DND-41 (cell line): ENCODE results near the gene PPP1R12A.

Experiments used
- EZH2 ChIP-seq: IDR thresholded peaks from 3 replicates; pipeline ENCODE4 v1.6.1; 2012; ENCODE audit warnings: borderline replicate concordance, low read depth, mild to moderate bottlenecking, moderate library complexity, low read length, inconsistent platforms; ENCODE audit not compliant: severe bottlenecking
- TF ChIP-seq, protein P1 (sequence below): IDR thresholded peaks from 2 replicates; pipeline ENCODE4 v1.5.1; 2012; ENCODE audit warnings: borderline replicate concordance, low read length, moderate library complexity, mild to moderate bottlenecking; ENCODE audit not compliant: poor library complexity, severe bottlenecking; ENCODE audit errors: extremely low read depth

DNA sequence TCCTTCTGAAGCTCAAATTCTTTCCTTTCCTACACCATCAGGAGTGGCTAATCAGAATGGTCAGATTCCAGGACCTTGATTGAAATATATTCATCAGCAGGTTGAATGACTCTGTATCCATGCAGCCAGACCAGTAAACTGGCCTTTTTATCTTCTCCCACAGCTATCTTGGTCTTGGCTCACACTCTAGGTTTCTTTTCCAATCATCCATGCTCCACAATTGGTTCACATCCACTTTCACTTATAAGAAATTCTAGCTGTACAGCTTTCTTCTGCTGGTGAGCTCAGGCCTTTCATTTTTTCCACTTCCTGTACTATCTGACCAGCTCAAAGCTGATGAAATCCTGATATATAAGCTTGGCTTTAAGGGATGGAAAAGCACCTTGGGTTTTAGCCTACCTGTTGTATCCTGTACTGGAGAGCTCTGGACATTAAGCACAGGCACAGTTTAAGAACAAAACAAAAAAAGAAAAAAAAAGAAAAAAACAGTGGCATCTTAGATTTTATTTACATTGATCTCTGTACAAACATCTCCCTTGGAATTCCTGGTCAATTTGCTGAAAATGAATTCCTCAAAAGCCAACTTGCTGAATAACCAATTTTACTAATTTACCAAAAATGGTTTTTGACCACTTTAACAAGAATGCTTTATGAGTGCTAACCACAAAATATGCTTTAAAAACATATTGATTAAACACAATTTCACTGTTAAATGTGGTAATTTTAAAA is 152.6 kb downstream of the PPP1R12A start:
- TF ChIP-seq, protein P1, sequence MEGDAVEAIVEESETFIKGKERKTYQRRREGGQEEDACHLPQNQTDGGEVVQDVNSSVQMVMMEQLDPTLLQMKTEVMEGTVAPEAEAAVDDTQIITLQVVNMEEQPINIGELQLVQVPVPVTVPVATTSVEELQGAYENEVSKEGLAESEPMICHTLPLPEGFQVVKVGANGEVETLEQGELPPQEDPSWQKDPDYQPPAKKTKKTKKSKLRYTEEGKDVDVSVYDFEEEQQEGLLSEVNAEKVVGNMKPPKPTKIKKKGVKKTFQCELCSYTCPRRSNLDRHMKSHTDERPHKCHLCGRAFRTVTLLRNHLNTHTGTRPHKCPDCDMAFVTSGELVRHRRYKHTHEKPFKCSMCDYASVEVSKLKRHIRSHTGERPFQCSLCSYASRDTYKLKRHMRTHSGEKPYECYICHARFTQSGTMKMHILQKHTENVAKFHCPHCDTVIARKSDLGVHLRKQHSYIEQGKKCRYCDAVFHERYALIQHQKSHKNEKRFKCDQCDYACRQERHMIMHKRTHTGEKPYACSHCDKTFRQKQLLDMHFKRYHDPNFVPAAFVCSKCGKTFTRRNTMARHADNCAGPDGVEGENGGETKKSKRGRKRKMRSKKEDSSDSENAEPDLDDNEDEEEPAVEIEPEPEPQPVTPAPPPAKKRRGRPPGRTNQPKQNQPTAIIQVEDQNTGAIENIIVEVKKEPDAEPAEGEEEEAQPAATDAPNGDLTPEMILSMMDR: no peak
- TF ChIP-seq EZH2: no peak
